Body of pancreas (tissue), 4 donors: ENCODE results near the gene M6PR.

Experiments used
- POLR2A ChIP-seq, 3 donors: fragments of 450-650 bp; IDR thresholded peaks; one replicate each; pipeline ENCODE4 v1.6.1; 2016; ENCODE audit warnings: antibody characterized with exemption in 3 of 3, mild to moderate bottlenecking in 2 of 3
- TF ChIP-seq, protein P1 (sequence below), 7 experiments: fragments of 450-650 bp in 4 of 7; fragments of 200-600 bp in 3 of 7; sonication (generic) in 3 of 7; IDR thresholded peaks; one replicate each; pipeline ENCODE4 v1.5.1; 2016 to 2019; ENCODE audit warnings: antibody characterized with exemption in 7 of 7

DNA sequence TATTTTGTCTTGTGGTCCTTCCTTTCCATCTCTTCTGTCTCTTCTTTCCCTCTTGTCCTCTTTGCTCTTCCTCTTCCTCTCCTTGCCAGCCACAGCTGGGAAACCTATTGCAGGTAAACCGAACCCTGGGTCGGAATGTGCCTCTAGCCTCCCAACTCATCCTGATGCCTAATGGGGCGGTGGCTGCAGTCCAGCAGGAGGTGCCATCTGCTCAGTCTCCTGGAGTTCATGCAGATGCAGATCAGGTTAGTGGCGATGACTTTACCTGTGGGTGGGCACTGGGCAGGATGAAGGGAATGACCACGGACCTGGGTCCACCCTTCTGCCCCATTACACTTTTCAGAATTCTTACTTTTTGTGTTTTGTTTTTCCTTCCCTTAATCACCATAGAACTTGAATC, 26.9 kb downstream of the M6PR start:
- TF ChIP-seq, protein P1, sequence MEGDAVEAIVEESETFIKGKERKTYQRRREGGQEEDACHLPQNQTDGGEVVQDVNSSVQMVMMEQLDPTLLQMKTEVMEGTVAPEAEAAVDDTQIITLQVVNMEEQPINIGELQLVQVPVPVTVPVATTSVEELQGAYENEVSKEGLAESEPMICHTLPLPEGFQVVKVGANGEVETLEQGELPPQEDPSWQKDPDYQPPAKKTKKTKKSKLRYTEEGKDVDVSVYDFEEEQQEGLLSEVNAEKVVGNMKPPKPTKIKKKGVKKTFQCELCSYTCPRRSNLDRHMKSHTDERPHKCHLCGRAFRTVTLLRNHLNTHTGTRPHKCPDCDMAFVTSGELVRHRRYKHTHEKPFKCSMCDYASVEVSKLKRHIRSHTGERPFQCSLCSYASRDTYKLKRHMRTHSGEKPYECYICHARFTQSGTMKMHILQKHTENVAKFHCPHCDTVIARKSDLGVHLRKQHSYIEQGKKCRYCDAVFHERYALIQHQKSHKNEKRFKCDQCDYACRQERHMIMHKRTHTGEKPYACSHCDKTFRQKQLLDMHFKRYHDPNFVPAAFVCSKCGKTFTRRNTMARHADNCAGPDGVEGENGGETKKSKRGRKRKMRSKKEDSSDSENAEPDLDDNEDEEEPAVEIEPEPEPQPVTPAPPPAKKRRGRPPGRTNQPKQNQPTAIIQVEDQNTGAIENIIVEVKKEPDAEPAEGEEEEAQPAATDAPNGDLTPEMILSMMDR (IDR thresholded peaks at IDR 0.05): no peak
- no peak for TF ChIP-seq POLR2A (IDR thresholded peaks at IDR 0.05)
